Activated CD4-positive, alpha-beta T cell treated with anti-CD3 and anti-CD28 coated beads, Interleukin-2, Interleukin-6, amounts not matched to agents 100 ng/mL and 50 ng/mL, durations not matched to agents 16 hours and 8 hours (primary cell): ENCODE data around the gene NINL.
"Not testable (repeated sequence)": the region's sequence is repeated elsewhere in the genome, so short reads cannot be mapped to it uniquely, and the experiment has no call there.

Experiments used
- DNase-seq: peaks from one replicate; pipeline ENCODE4 v3.0.0-alpha.2; 2020

Gene NINL

GRCh38 chr20:25481235-25481917, 104.0 kb downstream of the NINL start:
- DNase-seq, result no peak

GRCh38 chr20:25480797-25481196, 104.5 kb downstream of the NINL start:
- DNase-seq, result no peak

- DNase-seq, result no peak
Measured at GRCh38 chr20:25480156-25480555, 105.2 kb downstream of the NINL start.

GRCh38 chr20:25479638-25480037, 105.7 kb downstream of the NINL start:
- DNase-seq, result no peak

GRCh38 chr20:25478889-25479568, 106.3 kb downstream of the NINL start:
- no peak for DNase-seq

- no peak for DNase-seq
Measured at GRCh38 chr20:25477014-25477882, 108.1 kb downstream of the NINL start.

GRCh38 chr20:25476106-25477013, 109.0 kb downstream of the NINL start:
- no peak for DNase-seq

GRCh38 chr20:25473297-25473696, 112.0 kb downstream of the NINL start:
- not testable (repeated sequence) for DNase-seq

- no peak for DNase-seq
Measured at GRCh38 chr20:25471020-25471419, 114.3 kb downstream of the NINL start.

- peak; percentile 46 for DNase-seq
Measured at GRCh38 chr20:25470045-25470444, 115.3 kb downstream of the NINL start.

- no peak for DNase-seq
Measured at GRCh38 chr20:25469558-25469957, 115.8 kb downstream of the NINL start.

GRCh38 chr20:25468126-25469075, 116.9 kb downstream of the NINL start:
- no peak for DNase-seq

GRCh38 chr20:25467441-25467840, 117.9 kb downstream of the NINL start:
- DNase-seq, result no peak

GRCh38 chr20:25466846-25467245, 118.5 kb downstream of the NINL start:
- no peak for DNase-seq

- no peak for DNase-seq
Measured at GRCh38 chr20:25465243-25466135, 119.8 kb downstream of the NINL start.

GRCh38 chr20:25464501-25465242, 120.7 kb downstream of the NINL start:
- DNase-seq, result no peak

- DNase-seq, result no peak
Measured at GRCh38 chr20:25461786-25462545, 123.4 kb downstream of the NINL start.

GRCh38 chr20:25461281-25461650, 124.1 kb downstream of the NINL start:
- no peak for DNase-seq
